ENCODE measurements around the gene ROR2. TPM values are rescaled to one million over a fixed set of nuclear protein-coding genes. Genes with fewer than 3 reads are reported as not detected.

ROR2 gene
- total RNA-seq, 1 experiment from 2014 or later: not detected

GRCh38 chr9:91558879-91559278 lies 391.1 kb downstream of the ROR2 start:
- intact Hi-C loops (cut with micrococcal nuclease; ENCODE audit: unreplicated experiment): no loop called here
- no TSS peak for BruUV-seq (replicated peaks)

GRCh38 chr9:91558395-91558794 lies 391.6 kb downstream of the ROR2 start:
- no peaks in the 10 kb centered on the region for H3K9me3 Mint-ChIP-seq (ENCODE audit: low read depth, unreplicated experiment)
- no peaks in the 10 kb centered on the region for H3K4me1 Mint-ChIP-seq (ENCODE audit: low read depth, unreplicated experiment)
- H3K27me3 Mint-ChIP-seq (ENCODE audit: unreplicated experiment): peaks cover 41% of the 10 kb centered on the region
- intact Hi-C loops (cut with micrococcal nuclease; ENCODE audit: unreplicated experiment): no loop called here
- H3K4me3 Mint-ChIP-seq (ENCODE audit: low read depth, unreplicated experiment): no peak overlapping the region
- no TSS peak for BruUV-seq (replicated peaks)
- no peak overlapping the region for H3K27ac Mint-ChIP-seq (ENCODE audit: unreplicated experiment)
- no peaks in the 10 kb centered on the region for H3K36me3 Mint-ChIP-seq (ENCODE audit: insufficient read depth, unreplicated experiment)
- CTCF ChIA-PET: interaction anchor here (0.6 kb wide), 1 partner anchor 572 kb away, joined by 4 read pairs; no protein-coding TSS in a partner anchor
- DNase-seq: no peak
- TF ChIP-seq CTCF (IDR thresholded peaks at IDR 0.05; ENCODE audit: unreplicated experiment): no peak

More at GRCh38 chr9:91558879-91559278, 391.1 kb downstream of the ROR2 start:
- no peaks in the 10 kb centered on the region for H3K36me3 Mint-ChIP-seq (ENCODE audit: insufficient read depth, unreplicated experiment)
- no peak for TF ChIP-seq CTCF (IDR thresholded peaks at IDR 0.05; ENCODE audit: unreplicated experiment)
- CTCF ChIA-PET: no interaction called here
- no peak for DNase-seq
- H3K27me3 Mint-ChIP-seq (ENCODE audit: unreplicated experiment): peaks cover 46% of the 10 kb centered on the region
- no peaks in the 10 kb centered on the region for H3K4me1 Mint-ChIP-seq (ENCODE audit: low read depth, unreplicated experiment)
- H3K9me3 Mint-ChIP-seq (ENCODE audit: low read depth, unreplicated experiment): no peaks in the 10 kb centered on the region
- no peak overlapping the region for H3K4me3 Mint-ChIP-seq (ENCODE audit: low read depth, unreplicated experiment)
- H3K27ac Mint-ChIP-seq (ENCODE audit: unreplicated experiment): no peak overlapping the region

- BruUV-seq (replicated peaks): no TSS peak
- CTCF ChIA-PET: no interaction called here
- no peaks in the 10 kb centered on the region for H3K9me3 Mint-ChIP-seq (ENCODE audit: low read depth, unreplicated experiment)
These were observed 392.7 kb downstream of the ROR2 start for GRCh38 chr9:91557327-91557726.

GRCh38 chr9:91555132-91555531 lies 394.9 kb downstream of the ROR2 start:
- no TSS peak for BruUV-seq (replicated peaks)
- intact Hi-C loops (cut with micrococcal nuclease; ENCODE audit: unreplicated experiment): no loop called here
- Mint-ChIP-seq H3K27ac (ENCODE audit: unreplicated experiment) (no peak overlapping the region), H3K27me3 (ENCODE audit: unreplicated experiment) (peaks cover 18% of the 10 kb centered on the region), H3K4me3 (ENCODE audit: low read depth, unreplicated experiment) (no peak overlapping the region), H3K36me3 (ENCODE audit: insufficient read depth, unreplicated experiment) (no peaks in the 10 kb centered on the region), H3K4me1 (ENCODE audit: low read depth, unreplicated experiment) (no peaks in the 10 kb centered on the region), H3K9me3 (ENCODE audit: low read depth, unreplicated experiment) (no peaks in the 10 kb centered on the region)
- DNase-seq: no peak
- TF ChIP-seq CTCF (IDR thresholded peaks at IDR 0.05; ENCODE audit: unreplicated experiment): no peak
- CTCF ChIA-PET: no interaction called here

More at GRCh38 chr9:91557327-91557726, 392.7 kb downstream of the ROR2 start:
- Mint-ChIP-seq H3K4me1 (ENCODE audit: low read depth, unreplicated experiment) (no peaks in the 10 kb centered on the region), H3K4me3 (ENCODE audit: low read depth, unreplicated experiment) (no peak overlapping the region), H3K27me3 (ENCODE audit: unreplicated experiment) (peaks cover 32% of the 10 kb centered on the region), H3K27ac (ENCODE audit: unreplicated experiment) (no peak overlapping the region), H3K36me3 (ENCODE audit: insufficient read depth, unreplicated experiment) (no peaks in the 10 kb centered on the region)
- TF ChIP-seq CTCF (IDR thresholded peaks at IDR 0.05; ENCODE audit: unreplicated experiment): no peak
- intact Hi-C loops (cut with micrococcal nuclease; ENCODE audit: unreplicated experiment): no loop called here
- no peak for DNase-seq
